ENCODE results near the gene TMEM170B.

- TF ChIP-seq, protein P1, sequence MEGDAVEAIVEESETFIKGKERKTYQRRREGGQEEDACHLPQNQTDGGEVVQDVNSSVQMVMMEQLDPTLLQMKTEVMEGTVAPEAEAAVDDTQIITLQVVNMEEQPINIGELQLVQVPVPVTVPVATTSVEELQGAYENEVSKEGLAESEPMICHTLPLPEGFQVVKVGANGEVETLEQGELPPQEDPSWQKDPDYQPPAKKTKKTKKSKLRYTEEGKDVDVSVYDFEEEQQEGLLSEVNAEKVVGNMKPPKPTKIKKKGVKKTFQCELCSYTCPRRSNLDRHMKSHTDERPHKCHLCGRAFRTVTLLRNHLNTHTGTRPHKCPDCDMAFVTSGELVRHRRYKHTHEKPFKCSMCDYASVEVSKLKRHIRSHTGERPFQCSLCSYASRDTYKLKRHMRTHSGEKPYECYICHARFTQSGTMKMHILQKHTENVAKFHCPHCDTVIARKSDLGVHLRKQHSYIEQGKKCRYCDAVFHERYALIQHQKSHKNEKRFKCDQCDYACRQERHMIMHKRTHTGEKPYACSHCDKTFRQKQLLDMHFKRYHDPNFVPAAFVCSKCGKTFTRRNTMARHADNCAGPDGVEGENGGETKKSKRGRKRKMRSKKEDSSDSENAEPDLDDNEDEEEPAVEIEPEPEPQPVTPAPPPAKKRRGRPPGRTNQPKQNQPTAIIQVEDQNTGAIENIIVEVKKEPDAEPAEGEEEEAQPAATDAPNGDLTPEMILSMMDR (conservative IDR thresholded peaks at IDR 0.05; ENCODE audit: low read length), result no peak
- TF ChIP-seq EZH2phosphoT487 (IDR thresholded peaks at IDR 0.05; ENCODE audit: borderline replicate concordance), result no peak
Measured at GRCh38 chr6:11490996-11491395, 46.6 kb upstream of the TMEM170B start.

Data from Loucy (cell line).